H9 (cell line): Measurements from ENCODE around the gene DDX47. TPM values are rescaled to one million over a fixed set of nuclear protein-coding genes. Genes with fewer than 3 reads are reported as not detected.
A peak's percentile ranks its signal among the peaks of the same experiment; 100 is the strongest.

Experiments
- DNase-seq: peaks from one replicate; pipeline ENCODE4 v3.0.0-alpha.2; 2017
- H2AFZ ChIP-seq: one replicate; pipeline ENCODE4 v1.6.1; 2013; ENCODE audit warnings: mild to moderate bottlenecking, low read length, control low read depth, moderate library complexity
- H2AK5ac ChIP-seq: 2 replicates; pipeline ENCODE4 v1.6.1; 2013; ENCODE audit warnings: low read length, control low read depth, mixed read lengths; ENCODE audit not compliant: insufficient read length
- H2BK120ac ChIP-seq: one replicate; pipeline ENCODE4 v1.6.1; 2013; ENCODE audit warnings: low read depth, mild to moderate bottlenecking, low read length, control low read depth, inconsistent platforms; ENCODE audit not compliant: poor library complexity, severe bottlenecking
- H2BK12ac ChIP-seq: 2 replicates; pipeline ENCODE4 v1.6.1; 2013; ENCODE audit warnings: low read length, control low read depth, mixed read lengths, low read depth; ENCODE audit not compliant: insufficient read length
- H2BK15ac ChIP-seq: 2 replicates; pipeline ENCODE4 v1.6.1; 2013; ENCODE audit warnings: low read depth, low read length, control low read depth
- H2BK20ac ChIP-seq: one replicate; pipeline ENCODE4 v1.6.1; 2013; ENCODE audit warnings: low read depth, mild to moderate bottlenecking, low read length, control low read depth, inconsistent platforms; ENCODE audit not compliant: poor library complexity, severe bottlenecking
- H2BK5ac ChIP-seq: 2 replicates; pipeline ENCODE4 v1.6.1; 2013; ENCODE audit warnings: low read length, control low read depth, mixed read lengths; ENCODE audit not compliant: insufficient read length
- H3K14ac ChIP-seq: 2 replicates; pipeline ENCODE4 v1.6.1; 2013; ENCODE audit warnings: low read length, control low read depth; ENCODE audit not compliant: insufficient read depth
- H3K18ac ChIP-seq: 2 replicates; pipeline ENCODE4 v1.6.1; 2013; ENCODE audit warnings: low read depth, mild to moderate bottlenecking, mixed read lengths, low read length, control low read depth; ENCODE audit not compliant: insufficient read length
- H3K23ac ChIP-seq: 2 replicates; pipeline ENCODE4 v1.6.1; 2013; ENCODE audit warnings: low read length, control low read depth, mixed read lengths, low read depth; ENCODE audit not compliant: insufficient read length
- H3K23me2 ChIP-seq: 2 replicates; pipeline ENCODE4 v1.6.1; 2013; ENCODE audit warnings: low read depth, mild to moderate bottlenecking, mixed read lengths, low read length, control low read depth; ENCODE audit not compliant: insufficient read length, poor library complexity, severe bottlenecking
- H3K27ac ChIP-seq: 2 replicates; pipeline ENCODE4 v1.5.1; 2013; ENCODE audit warnings: low read length, control low read depth, mixed read lengths, low read depth; ENCODE audit not compliant: insufficient read length
- H3K27me3 ChIP-seq: 2 replicates; pipeline ENCODE4 v1.6.1; 2013; ENCODE audit warnings: low read length, control low read depth, inconsistent platforms; ENCODE audit not compliant: insufficient read depth
- H3K4ac ChIP-seq: 2 replicates; pipeline ENCODE4 v1.6.1; 2013; ENCODE audit warnings: low read depth, mild to moderate bottlenecking, control low read depth, inconsistent platforms, low read length, moderate library complexity
- H3K4me1 ChIP-seq: 2 replicates; pipeline ENCODE4 v1.6.1; 2013; ENCODE audit warnings: low read length, control low read depth, inconsistent platforms; ENCODE audit not compliant: insufficient read depth
- H3K4me2 ChIP-seq: 2 replicates; pipeline ENCODE4 v1.6.1; 2013; ENCODE audit warnings: low read length, control low read depth, mixed read lengths; ENCODE audit not compliant: insufficient read length, insufficient read depth
- H3K56ac ChIP-seq: 2 replicates; pipeline ENCODE4 v1.6.1; 2013; ENCODE audit warnings: low read depth, mild to moderate bottlenecking, mixed read lengths, low read length, control low read depth; ENCODE audit not compliant: insufficient read length
- H3K79me1 ChIP-seq: 2 replicates; pipeline ENCODE4 v1.6.1; 2013; ENCODE audit warnings: low read depth, mild to moderate bottlenecking, moderate library complexity, low read length, control low read depth, inconsistent platforms; ENCODE audit not compliant: insufficient read depth, poor library complexity, severe bottlenecking
- H3K79me2 ChIP-seq: 2 replicates; pipeline ENCODE4 v1.6.1; 2013; ENCODE audit warnings: low read length, control low read depth, inconsistent platforms; ENCODE audit not compliant: insufficient read depth
- H3K9ac ChIP-seq: 2 replicates; pipeline ENCODE4 v1.6.1; 2013; ENCODE audit warnings: low read length, control low read depth, mixed read lengths; ENCODE audit not compliant: insufficient read length; ENCODE audit errors: extremely low read depth
- H3K9me3 ChIP-seq: one replicate; pipeline ENCODE4 v1.6.1; 2013; ENCODE audit warnings: low read depth, low read length, inconsistent platforms; ENCODE audit not compliant: control insufficient read depth
- H3T11ph ChIP-seq: one replicate; pipeline ENCODE4 v1.6.1; 2013; ENCODE audit warnings: mild to moderate bottlenecking, low read length, control low read depth, inconsistent platforms
- H4K20me1 ChIP-seq: one replicate; pipeline ENCODE4 v1.6.1; 2013; ENCODE audit not compliant: control insufficient read depth, insufficient read length, insufficient read depth
- H4K5ac ChIP-seq: 2 replicates; pipeline ENCODE4 v1.6.1; 2013; ENCODE audit warnings: low read depth, mild to moderate bottlenecking, mixed read lengths, low read length, control low read depth; ENCODE audit not compliant: insufficient read length
- H4K8ac ChIP-seq: replicated peaks from 2 replicates; pipeline ENCODE4 v1.6.1; 2013; ENCODE audit warnings: low read length, control low read depth, mixed read lengths, low read depth; ENCODE audit not compliant: insufficient read length
- H4K91ac ChIP-seq: 2 replicates; pipeline ENCODE4 v1.6.1; 2013; ENCODE audit warnings: low read depth, mild to moderate bottlenecking, moderate library complexity, mixed read lengths, low read length, control low read depth; ENCODE audit not compliant: insufficient read length
- H3K27ac Mint-ChIP-seq, 3 experiments: 2 replicates in 2 of 3; 3 replicates in 1 of 3; pipeline ENCODE4 v1.8.0; 2020 to 2021; ENCODE audit warnings: mixed read lengths in 3 of 3, mild to moderate bottlenecking in 1 of 3, moderate library complexity in 1 of 3
- H3K27me3 Mint-ChIP-seq: 2 replicates; pipeline ENCODE4 v1.8.0; 2021; ENCODE audit warnings: low read depth, mild to moderate bottlenecking, moderate library complexity, mixed read lengths
- H3K36me3 Mint-ChIP-seq, 3 experiments: 2 replicates in 2 of 3; 3 replicates in 1 of 3; pipeline ENCODE4 v1.8.0; 2020 to 2021; ENCODE audit warnings: low read depth in 3 of 3, mixed read lengths in 3 of 3; ENCODE audit not compliant: insufficient read depth in 1 of 3
- H3K4me1 Mint-ChIP-seq, 2 experiments: 2 replicates each; pipeline ENCODE4 v1.8.0; 2020; ENCODE audit warnings: mixed read lengths in 2 of 2
- H3K4me3 Mint-ChIP-seq, 2 experiments: 2 replicates in 1 of 2; 3 replicates in 1 of 2; pipeline ENCODE4 v1.8.0; 2020 to 2021; ENCODE audit warnings: mild to moderate bottlenecking in 2 of 2, mixed read lengths in 2 of 2, moderate library complexity in 1 of 2
- H3K9me3 Mint-ChIP-seq, 2 experiments: 2 replicates in 1 of 2; 3 replicates in 1 of 2; pipeline ENCODE4 v1.8.0; 2020; ENCODE audit warnings: mild to moderate bottlenecking in 2 of 2, mixed read lengths in 2 of 2, moderate library complexity in 1 of 2
- CTCF ChIP-seq: fragments of 200-600 bp; sonication (generic); conservative IDR thresholded peaks from 3 replicates; pipeline ENCODE4 v1.8.0; 2021; ENCODE audit warnings: antibody characterized with exemption, mild to moderate bottlenecking
- WGBS: extraction: QIAGEN DNeasy Blood & Tissue Kit; methylation state at CpG from one replicate; pipeline ENCODE4 v1.1.7; 2013; ENCODE audit warnings: missing lambda C conversion rate, low lambda C conversion rate, mixed read lengths; ENCODE audit not compliant: insufficient read length; ENCODE audit errors: extremely low coverage; 5-methylcytosine and 5-hydroxymethylcytosine counted together
- total RNA-seq: library from RNA; stranded (reverse); gene quantifications from 2 replicates; pipeline ENCODE4 v1.2.1, GENCODE V29; 2021

Gene DDX47
- total RNA-seq, 1 experiment from 2014 or later = 78.2 TPM

- Histone ChIP-seq H4K20me1 (no peaks in the 10 kb centered on the region), H2AFZ (no peak overlapping the region), H3K56ac (no peak overlapping the region), H2BK15ac (no peak overlapping the region), H3K9ac (no peak overlapping the region), H3K9me3 (no peaks in the 10 kb centered on the region), H2BK5ac (no peak overlapping the region), H3K18ac (no peak overlapping the region), H2BK120ac (no peak overlapping the region), H4K5ac (no peak overlapping the region), H2BK20ac (no peak overlapping the region), H4K8ac (no peak overlapping the region), H3K23me2 (no peaks in the 10 kb centered on the region), H3K27ac (no peak overlapping the region), H3K23ac (no peak overlapping the region), H3K4me2 (no peak overlapping the region), H2AK5ac (no peak overlapping the region), H3K4me1 (no peaks in the 10 kb centered on the region), H3T11ph (no peak overlapping the region), H3K27me3 (no peaks in the 10 kb centered on the region), H3K14ac (no peak overlapping the region), H3K79me2 (no peaks in the 10 kb centered on the region), H2BK12ac (no peak overlapping the region), H3K4ac (no peak overlapping the region), H4K91ac (no peak overlapping the region), H3K79me1 (no peaks in the 10 kb centered on the region)
- Mint-ChIP-seq H3K4me1 (peaks cover 7 to 8% of the 10 kb centered on the region in 2 experiments), H3K4me3 (peak overlapping the region in 1 of 2 experiments; percentile 3; a peak in 1 of 5 replicates), H3K27ac (peak overlapping the region in 1 of 3 experiments; percentile 79; a peak in 3 of 7 replicates), H3K36me3 (no peaks in the 10 kb centered on the region; a peak in 2 of 7 replicates), H3K27me3 (peaks cover 5% of the 10 kb centered on the region; the same call in 1 of the 2 replicates), H3K9me3 (no peaks in the 10 kb centered on the region)
- no peak for DNase-seq
- WGBS = no CpG with 5 or more reads among the region's 8 CpGs
- no peak for TF ChIP-seq CTCF
Observed at GRCh38 chr12:12799163-12799920, 13.8 kb upstream of the DDX47 start.
